ENCODE measurements around the gene MPND.

Gene MPND

DNA sequence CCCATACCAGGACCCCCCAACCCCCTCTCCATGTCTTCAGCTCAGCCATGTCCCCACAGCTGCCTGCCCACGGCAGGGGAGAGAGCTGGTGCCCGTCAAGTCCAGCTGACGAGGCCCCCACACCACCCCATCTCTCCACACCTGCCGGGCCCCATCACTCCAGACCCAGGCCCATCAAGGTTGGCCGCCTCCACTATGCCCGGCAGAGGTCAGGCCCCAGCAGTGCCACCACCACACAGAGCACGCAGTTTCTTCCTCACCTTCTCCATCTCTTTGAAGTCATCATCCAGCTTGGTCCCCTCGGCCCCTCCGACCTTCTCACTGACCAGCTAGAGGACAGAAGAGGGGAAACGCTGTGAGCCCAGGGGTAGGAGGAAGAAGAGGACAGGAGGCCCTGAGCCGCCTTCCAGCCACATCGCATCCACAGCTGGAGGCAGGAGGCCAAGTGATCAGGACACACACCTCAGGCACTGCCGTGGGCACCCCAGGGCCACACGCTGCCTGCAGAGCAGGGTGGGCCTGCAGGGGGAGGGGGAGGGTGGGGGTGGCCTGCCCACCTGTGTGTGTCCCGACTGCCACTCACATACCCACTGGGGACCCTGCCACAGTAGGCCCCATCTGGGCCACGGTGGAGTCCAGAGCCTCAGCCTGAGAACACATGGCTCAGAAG is 23.4 kb downstream of the MPND start:
- DNase-seq (ENCODE audit: low read depth): no peak

DNA sequence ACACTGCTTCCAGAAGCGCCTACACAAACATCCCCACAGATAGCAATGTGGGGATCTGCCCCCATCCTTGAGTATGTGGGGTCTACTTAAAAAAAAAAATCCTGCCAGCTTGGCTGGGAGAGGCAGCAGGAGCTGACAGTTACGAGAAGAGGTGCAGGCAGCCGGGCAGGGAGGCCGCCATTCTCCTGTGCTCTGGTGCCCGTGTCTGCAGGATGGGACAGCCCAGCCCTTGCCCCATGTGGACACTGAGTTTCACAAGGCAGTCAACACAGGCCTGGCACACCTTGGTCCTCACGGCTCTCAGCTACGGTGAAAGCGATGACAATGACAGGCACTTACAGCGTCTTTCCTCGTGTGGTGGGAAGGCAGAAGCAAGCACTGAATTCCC is 24.0 kb downstream of the MPND start:
- DNase-seq (ENCODE audit: low read depth): no peak

DNA sequence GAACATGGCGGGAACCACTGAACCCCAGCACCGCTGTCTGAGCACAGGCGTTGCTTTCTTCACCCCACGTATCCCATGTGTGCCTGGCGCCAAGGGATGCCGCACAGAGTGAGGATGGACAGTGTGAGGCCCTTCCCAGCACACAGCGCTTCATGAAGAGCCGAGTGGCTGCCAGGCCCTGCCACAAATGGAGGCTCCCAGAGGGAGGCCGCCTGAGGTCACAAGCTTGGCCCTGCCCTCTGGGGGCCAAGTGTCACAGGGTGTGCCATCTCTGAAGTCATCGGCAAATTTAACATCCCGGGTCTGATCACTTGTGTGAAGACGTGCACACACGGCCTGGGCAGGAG is 24.4 kb downstream of the MPND start:
- no peak for DNase-seq (ENCODE audit: low read depth)

DNA sequence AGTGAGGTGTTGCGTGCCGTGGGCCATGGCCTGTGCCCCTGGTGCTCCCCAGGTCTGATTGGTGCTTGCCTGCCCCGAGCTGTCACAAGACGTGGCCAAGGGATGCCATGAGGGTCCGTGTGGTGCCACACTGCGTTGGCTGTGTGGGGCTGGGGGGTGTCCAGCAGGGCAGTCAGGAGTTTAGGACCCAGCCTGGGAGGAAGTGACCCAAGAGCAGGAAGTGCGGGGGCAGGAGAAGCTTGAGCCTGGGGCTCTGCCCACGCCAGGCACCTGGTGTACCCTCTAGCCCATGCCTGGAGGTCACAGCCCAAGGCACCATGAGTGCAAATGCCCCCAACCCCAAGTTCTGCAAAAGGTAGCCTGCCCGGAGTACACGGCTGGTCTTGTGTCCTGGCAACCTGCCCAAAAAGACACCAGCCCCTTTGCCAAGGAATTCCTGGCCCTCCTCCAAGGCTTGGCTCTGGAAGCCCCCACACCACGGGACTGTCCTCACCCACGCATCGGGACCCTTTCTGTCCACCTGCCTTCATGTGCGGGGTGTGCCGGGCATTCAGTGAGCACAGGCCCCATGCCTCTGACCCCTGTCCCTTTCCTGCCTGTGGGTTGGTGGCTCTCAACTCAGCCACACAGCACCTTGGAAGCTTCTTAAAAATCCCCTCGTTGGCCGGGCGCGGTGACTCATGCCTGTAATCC is 24.9 kb downstream of the MPND start:
- DNase-seq (ENCODE audit: low read depth): no peak

DNA sequence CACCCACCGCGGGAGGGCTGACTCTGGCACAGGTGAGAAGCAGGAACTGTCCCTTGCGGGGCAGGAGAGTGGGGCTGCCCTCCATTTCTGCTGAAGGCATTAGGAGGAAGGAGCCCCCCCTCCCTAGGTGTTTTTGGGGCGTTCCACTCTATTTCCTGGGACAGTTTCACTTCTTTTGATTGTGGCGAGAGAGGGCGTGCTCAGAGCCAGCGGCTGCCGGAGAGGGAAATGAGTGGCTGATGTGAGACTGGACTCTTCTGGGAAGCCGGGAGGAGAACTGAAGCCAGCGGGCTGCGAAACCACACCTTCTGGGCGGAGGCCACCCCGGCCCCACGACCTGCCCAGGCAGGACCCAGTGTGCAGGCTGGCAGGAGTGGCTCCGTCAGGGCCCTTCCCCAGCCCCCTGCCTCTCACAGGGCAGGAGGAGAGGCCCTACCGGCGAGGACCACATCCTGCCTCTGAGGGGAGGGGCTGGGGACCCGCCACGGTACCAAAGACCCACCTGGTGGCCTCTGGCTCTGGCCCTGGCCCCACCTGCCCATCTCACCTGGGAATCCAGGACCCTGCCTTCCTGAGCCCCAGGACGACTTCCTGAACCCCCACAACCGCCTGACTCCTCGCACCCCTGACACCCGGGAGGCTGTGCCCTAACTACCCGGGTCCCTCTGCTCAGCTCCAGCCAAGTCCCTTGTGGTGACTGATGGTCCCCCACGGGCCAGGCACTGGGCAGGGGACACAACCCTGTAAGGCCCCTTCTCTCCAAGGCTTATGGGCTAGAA is 25.9 kb downstream of the MPND start:
- DNase-seq (ENCODE audit: low read depth): no peak

DNA sequence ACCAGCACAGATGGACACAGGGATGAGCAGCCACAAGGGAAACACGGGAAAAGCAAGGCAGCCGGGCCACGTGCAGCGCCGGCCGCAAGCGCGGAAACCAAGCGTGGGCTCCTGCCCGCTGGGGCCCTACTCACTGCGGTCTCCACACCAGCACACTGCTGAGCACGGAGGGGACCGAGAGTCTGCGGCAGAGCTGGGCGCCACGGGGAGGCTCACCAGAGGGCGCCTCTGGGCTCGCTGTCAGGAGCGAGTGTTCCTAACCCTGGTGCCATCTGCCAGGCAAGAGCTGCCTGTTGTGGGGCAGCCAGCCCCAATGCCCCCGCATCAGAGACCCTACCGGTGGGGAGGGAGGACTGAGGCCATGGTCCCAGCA is 26.5 kb downstream of the MPND start:
- DNase-seq (ENCODE audit: low read depth): no peak

DNA sequence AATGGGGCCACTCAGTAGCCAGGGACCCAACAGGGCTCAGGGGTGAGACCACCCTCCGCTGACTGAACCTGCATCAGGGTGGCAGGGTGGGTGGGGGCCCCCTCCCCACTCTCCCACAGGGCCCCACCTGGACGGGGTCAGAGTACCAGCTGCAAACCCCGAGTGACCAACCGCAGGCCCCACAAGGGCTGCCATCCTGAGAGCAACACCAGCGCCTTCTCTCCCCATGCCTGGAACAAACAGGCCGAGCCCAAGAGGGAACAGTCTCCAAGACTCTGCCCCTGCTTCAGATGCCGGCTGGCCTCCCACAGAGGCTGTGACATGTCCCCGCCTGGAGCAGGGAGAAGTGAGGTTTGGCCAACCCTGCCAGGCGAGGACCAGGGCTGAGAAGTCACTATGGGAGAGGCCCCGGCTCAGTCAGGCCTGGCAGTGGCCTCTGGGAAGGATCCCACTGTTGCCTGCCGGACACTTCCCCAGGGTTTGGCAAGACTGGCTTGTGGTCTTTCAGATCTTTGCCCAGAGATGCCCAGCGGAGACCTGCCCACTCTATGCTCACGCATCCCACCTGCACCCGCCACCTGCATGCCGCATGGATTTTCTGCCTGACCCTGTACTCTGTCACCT is 27.2 kb downstream of the MPND start:
- no peak for DNase-seq (ENCODE audit: low read depth)

DNA sequence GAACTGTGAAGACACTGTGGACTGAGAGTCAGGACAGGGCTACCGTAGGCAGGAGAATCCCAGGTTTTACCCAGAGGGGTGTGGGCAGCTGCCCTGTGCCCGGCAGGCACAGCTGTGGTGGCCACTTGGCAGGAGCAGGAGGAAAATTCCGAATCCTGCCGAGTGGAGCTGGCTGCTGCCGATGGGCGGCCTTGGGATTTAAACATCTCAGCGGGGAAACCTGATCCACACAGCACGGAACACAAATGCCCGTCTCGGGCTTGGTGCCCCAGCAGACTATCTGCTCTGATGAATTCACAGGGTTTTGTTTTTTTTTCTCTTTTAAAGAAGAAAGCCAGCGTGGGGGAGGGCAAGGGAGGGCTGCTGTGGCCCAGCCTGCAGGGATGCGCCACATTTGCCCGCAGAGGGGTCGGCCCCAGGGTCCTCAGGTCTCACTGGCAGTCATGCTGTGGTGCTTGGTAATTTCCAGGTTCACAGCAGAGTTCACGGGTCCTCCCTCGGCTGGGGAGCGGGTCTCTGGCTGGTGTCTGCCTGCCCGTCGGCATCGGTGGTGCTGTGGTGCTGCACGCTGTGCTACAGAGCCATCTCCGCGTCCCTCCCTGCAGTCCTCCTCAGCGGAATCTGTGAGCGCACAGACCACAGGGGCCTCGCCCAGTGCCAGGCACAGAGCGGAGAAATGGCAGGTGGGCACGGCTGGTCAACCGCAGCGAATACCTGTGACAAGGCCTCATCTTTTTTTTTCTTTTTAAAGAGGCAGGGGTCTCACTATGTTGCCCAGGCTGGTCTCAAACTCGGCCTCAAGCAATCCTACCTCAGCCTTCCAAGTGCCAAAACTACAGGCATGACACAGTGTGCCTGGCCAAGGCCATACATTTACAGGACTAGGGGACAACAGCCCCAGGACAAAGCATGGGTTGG is 28.1 kb downstream of the MPND start:
- DNase-seq (ENCODE audit: low read depth): no peak

DNA sequence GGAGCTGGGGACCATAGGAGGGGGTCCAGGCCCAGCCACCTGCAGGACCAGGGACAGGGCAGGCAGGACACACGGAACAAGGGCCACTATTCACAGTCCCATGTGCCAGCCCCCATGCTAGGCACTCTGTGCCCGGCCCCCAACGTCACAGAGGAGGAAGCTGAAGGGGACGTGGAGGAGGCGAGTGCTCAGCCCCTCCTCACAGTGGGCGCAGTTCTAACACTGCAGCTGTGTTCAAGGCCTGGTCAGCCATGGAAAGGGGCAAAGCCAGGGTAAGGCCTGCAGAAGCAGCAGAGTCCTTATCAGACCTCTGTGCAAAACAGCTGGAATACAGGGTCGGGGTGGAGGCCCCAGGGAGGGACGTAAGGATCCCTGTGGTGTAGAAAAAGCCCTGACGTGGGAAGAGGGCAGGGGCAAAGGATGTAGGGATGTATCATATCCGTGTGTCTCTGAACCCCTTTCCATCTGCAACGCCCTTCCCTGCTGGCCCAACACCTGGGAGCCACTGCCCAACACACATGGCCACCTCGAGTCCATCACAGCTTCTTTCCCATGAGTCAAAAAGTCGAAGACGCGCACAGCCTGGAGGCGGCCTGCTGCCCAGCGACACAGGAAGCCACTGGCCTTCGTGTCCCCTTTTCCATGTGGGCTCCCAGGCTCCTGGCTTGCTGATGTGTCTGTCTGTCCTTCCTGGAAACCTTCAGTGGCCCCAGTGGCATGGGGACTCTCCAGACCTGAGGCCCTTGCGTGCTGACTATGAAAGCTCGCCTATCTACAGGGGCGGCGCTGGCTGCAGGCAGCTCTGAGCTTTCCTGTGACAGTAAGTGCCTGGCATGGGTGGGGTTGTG is 29.0 kb downstream of the MPND start:
- DNase-seq (ENCODE audit: low read depth): no peak

DNA sequence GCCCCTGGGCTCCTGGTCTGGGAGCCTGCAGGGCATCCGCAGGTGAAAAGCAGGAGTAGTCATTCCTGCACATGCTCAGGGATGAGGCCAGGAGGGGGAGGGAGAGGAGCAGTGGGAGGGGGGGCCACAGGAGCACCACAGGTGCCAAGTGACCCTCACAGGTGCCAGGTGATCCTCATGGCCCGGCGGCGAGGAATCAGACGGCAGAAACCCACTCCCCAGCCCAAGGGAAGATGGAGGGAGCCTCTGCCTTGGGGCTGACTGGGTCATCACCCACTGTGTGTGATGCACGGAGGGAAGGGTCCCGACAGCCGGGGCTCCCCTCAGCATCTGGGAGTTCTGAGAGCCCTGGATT is 29.6 kb downstream of the MPND start:
- DNase-seq (ENCODE audit: low read depth): no peak

DNA sequence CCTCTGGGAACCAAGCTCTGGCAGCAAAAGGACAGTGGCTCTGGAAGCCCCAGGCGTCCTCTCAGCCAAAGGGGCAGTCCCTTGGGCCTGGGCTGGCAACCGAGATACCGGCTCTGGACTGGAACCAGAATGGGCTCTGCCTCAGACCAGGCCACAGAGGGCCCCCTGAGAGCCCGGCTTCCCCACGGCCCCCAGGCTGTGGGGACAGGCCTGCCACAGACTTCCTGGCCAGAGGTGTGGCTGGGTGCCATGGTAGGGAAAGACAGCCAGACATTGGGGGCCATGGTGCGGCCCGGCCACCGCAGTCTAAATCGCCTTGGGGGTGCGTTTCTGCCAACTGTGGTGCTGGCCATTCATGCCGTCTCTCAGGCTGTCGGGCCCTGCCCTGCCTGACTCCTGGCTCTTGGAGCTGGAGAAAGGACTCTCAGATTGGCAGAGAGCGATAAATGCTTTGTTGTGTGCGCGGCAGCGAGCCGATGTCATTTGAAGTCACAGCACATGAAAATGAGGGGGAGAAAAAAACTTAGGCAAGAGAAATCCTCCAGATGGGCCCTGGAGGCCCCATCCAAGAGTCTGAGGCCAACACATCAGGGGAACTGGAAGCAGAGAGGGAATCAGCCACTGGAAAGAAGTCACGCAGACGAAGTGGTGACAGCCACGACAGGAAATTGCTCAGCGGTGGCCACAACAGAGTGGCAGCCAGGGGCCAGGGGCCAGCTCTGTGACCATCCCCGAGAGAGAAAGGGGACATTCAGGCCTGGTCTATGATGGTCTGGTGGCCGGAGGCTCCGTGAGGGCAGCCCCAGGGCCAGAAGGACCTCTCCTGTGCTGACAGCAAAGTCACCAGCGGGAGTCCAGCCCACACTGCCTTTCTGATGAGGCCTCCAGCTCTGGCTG is 30.5 kb downstream of the MPND start:
- peak; percentile 65 for DNase-seq (ENCODE audit: low read depth)

DNA sequence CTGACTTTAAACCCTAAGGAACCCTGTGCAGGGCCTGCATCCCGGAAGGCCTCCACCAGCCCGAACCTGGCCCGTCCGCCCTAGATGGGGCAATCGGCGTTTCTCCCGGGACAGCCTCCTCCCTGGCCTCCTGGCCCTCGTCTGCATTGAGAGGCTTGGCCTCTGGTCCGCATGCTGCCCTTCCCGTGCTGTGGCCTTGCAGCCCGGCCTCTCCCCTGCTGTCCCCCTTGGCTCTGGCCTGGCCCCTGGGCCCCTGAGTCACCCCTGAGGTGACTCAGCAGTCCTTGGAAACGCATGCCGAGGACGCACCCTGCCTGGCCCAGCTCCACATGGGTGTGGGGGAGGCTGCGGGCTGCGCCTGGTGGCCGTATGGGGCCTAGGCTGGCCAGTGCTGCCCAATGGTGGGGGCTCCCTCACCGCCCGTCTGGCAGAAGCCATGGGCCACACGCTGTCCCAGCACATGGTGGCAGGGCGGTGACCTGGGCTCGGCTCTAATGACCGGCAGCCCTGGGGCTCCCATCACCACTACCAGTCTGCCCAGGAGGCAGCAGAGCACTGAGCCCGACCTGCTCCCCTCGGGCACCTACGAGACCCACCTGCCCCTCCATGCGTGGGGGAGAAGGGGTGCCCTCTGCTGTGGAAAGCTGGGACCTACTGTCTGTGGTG is 31.3 kb downstream of the MPND start:
- peak; percentile 93 for DNase-seq (ENCODE audit: low read depth)

DNA sequence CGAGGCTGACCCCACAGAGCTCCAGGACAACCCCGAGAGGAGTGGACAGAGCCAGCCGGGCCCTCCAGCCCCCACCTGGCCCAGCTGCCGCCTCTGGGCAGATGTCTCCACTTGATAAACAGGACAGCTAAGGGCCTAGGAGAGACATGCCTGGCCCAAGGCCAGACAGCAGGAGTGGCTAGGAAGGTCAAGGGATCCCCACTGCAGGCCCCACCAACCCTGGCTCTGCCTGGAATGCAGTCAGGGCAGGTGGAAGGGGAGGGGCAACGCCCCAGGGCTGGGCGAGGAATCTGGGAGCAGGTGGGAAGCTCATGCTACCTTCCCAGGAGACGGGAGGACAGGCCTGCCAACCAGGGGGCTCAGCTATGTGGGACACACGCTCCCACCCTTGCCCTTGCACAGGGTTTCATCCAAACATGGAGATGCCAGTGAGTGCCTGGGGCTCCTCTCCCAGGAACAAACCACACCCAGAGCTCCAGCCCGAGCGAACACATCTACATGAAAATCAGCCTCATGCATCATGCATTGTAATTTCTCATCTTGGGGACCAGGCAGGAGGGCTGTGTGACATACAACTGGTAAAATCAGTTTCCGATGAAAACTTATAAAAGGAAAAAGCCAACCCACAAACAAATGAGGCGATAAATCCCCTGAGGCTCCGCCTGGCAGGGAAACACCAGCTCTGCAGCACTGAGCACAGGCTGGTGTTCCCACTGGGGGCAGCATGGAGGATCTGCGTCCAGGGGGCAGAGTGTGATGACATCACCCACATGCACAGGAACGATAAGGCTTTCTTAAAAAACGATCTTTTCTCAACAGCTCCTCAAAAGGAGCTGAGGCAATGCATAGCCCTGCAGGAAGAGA is 32.0 kb downstream of the MPND start:
- DNase-seq (ENCODE audit: low read depth): no peak

DNA sequence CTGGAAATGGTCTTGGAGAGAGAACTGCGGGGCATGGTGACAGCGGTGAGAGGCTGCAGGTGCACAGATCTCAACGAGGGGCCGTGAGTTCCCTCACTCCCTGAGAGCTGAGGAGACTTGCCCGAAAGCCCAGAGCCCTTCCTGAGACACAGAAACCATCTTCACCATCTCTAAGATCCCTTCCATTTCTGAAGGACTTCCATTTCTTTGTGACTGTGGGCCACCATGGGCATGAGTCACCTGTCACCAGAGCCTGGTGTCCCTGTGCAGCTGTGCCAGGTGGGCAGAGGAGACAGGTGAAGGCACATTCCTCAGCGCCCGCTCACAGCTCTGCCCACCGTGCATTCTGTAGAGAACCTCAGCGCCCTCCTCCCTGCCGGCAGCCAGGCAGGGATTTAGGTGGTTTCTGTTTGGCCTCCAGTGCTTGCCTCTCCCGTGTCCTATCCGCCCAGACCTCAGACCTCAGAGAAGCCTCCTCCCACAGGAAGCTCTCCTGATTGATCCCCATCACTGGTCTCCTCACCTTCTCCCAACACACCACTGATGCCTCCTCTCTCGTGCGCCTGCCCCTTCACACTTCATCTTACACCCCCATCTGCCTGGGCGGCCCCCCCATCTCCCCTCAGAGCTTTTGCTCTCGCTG is 32.8 kb downstream of the MPND start:
- DNase-seq (ENCODE audit: low read depth): no peak

DNA sequence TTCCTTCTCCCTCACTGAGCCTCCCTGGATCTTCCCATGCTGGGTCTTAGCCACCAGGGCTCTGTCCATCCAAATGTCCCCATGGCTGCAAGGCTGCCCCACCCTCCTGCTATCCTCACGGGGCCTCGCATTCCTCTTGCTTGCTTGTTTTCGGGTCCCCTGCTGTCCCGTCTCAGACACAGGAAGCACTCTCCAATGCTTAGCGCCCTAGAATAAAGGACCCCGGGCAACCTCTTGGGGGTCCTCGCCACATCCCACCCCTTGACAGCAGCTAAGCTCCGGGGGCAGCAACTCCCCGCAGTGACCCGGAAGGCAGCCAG is 33.3 kb downstream of the MPND start:
- DNase-seq (ENCODE audit: low read depth): no peak

DNA sequence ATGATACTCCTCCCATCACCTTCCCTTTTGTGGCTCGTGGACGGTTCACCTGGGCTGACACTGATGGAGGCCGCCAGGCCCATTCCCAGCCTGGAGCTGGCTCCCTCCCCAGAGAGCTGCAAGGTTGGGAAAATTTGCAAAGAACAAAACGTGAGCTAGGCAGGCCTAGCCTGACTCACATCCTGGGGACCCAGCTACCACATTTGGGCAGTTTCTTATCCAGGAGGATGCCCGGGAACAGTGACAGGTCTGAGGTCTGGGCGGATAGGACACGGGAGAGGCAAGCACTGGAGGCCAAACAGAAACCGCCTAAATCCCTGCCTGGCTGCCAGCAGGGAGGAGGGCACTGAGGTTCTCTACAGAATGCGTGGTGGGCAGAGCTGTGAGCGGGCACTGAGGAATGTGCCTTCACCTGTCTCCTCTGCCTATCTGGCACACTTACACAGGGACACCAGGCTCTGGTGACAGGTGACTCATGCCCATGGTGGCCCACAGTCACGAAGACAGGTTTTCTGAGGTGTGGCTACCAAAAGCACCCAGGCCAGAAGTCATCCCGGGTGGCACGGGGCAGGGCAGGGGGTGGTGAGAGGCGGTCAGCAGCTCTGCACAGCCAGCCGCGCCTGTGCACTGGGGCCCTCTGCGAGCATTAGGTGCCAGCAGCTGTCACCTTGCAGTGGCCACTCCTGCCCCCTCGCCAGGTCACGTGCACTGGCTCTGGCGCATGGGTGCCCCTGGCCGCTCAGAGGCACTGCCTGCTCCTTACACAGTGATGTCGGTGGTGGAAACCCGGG is 33.8 kb downstream of the MPND start:
- no peak for DNase-seq (ENCODE audit: low read depth)

DNA sequence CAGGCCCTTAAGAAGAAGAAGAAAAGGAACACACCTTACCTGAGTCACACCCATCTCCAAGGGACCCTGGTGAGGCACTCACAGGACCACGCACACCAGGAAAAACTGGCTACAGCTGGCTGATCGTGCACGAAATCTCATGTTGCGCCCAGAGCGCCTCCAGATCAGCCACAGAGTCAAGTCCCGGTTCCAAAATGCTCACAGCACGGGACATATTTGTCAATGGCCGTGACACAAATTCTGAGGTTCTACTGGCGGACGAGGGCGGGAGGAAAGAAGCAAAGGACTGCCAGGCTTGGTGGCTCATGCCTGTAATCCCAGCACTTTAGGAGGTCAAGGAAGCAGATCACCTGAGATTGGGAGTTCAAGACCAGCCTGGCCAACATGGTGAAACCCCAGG is 35.5 kb downstream of the MPND start:
- DNase-seq (ENCODE audit: low read depth): no peak
